SIG-M5 (cell line): ENCODE data around the gene SCFD2.

Source experiments
- DNase-seq: peaks from one replicate; lab custom pipeline; 2025; lab: John Stamatoyannopoulos, UW

The SCFD2 gene

DNA sequence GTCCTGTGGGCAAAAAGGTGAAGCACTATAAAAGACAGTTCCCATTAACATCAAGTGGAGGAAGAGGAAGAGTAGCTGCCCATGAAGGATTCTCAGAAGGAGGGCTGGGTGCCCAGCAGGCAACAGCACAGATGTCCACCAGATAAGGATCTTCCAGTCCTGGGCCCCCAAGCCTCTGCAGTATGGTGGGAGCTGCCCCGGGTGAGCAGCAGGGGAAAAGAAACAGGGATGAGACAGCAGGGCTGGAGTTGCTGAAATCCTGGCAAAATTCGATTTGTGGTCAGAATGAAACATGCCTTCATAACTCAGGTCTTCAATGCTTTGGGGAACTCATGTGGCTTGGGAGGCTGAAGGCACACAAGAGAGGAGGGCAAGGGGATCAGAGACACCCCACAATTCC lies 409.2 kb downstream of the SCFD2 start:
- DNase-seq: no peak

DNA sequence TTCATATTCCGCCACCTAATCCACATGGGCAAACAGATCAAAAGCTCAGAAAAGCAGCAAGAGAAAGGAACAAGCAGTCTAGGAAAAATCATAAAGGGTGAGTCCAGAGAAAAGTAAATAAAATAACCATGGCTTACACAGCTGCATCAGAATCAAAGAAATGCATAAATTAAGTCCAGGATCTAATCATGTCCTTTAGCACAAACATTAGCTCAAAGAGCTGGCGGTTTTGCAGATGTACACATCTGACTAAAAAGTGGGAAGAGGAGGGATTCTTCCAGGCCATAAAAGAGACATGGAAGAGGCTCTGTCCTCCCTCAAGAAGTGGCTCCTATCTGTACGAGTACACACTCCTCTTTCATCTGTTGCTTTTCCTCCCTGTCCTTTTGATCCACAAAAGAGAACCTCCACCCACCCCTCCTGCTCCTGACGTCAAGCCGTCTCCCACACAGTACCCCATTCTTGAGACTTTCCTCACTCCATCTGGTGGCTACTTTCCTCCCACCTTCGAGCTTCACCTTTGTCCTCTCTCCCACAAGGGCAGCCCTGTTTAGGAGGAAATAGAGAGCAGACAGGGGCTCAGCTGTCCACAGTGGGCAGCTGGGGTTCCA lies 411.2 kb downstream of the SCFD2 start:
- no peak for DNase-seq

DNA sequence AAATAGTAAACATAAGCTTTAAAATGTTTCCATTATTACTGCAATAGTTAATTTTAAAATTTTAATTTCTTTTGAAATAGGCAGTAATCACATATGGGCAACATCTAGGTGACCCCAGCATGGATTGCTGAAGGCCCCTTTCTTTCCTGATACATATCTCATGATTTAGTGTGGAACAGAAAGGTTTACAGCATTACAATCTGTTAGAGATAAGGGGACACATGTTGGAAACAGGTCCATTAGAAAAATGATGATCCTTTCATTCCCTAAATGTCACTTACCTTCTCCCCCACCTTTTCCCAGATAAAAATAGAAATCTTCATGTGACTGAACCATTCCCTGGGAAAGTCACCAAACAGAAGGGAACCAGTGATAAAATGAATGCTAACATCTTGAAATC lies 413.3 kb downstream of the SCFD2 start:
- DNase-seq: no peak

DNA sequence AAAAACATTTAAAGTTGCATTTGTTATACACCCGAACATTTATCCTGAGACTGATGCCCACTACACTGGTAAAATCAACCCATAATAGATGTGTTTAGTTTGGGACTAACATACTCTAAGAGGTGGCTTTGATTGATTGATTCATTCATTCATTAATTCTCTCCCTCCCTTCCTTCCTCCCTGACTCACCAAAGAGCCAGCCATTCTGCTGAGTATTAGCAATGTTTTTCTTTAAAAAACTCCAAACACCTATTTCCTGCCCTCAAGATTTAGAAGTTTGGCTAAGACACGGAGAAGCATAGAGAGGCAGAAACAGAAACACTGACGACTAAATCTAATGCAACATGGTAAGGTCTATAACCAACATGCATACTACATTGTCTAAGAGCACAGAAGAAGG lies 414.8 kb downstream of the SCFD2 start:
- no peak for DNase-seq

DNA sequence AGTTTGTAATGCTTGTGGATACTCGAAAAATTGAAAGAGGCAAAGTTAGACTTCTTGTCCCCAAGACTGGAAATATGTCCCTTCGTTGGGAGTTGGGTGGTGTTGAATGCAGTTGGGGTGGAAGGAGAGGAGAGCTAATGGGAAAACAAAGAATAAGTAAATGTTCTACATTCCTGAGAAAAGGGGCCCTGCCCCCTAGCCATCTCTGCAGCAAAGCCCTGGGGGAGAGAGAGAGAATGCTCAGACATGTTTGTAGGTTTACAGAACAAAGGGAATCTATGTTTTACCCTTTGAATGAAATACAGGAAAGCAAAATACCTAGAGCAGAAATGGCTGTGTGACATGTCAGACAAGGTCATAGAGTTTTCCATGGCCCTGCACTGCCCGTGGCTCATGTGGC lies 415.6 kb downstream of the SCFD2 start:
- no peak for DNase-seq

DNA sequence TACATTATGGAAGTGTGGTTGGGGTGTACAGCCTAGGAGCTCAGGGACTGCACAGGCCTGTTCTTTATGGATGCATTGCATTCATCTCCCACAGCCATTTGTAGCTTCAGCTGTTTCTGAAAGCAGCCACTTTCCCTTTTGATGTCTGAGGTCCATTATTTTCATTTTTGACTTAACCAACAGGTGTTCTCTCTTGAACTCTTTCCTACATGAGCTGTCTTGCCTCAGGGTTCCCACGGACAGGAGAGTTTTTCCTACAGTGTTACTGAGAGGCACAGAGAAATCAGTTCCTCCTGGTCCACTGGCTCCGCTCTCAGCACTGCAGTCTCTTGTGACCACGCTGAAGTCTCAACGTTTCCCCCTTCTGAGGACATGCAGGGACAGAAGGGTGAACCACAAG lies 416.5 kb downstream of the SCFD2 start:
- DNase-seq: no peak

DNA sequence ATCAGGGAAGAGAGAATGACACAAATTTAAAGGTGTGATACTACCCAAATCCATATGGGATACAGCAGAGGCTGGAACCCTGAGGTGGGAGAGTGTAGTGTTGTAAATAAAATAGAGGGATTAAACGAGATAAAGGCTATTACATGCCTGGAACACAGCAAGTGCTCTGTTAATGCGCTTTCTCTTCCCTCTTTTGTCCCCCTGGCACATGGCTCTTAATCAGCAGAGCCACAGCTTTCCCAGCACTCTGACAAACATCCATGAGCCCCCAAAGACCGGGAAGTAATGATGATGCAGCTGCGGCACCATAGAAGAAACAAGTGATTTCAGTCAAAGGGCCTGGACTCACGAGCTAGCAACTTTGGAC lies 417.8 kb downstream of the SCFD2 start:
- no peak for DNase-seq

DNA sequence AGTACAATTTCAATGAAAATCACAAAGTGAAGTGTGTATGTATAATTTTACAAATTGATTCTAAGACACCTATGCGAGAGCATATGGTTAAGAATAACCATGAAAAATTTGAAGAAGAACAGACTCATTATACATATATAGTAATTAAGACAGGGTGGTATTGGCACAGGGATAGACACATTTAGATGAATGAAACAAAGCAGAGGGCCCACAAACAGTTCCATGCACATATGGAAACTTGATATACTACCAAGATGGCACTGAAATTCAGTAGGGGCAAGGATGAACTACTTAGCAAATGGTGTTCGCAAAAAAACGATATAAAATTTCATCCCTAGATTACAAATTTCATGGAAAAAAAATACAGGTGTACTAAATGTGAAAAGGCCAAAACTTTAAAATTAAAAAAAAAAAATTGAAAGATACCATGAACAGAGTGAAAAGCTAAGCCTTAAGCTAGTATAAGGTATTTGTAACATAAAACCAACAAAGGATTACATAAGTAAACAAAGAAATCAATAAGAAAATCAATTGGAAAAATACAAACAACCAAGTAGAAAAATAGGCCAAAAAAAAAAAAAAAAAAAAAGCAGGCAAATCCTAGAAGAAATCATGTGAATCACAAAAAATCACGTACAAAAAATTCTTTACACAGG lies 418.3 kb downstream of the SCFD2 start:
- no peak for DNase-seq

DNA sequence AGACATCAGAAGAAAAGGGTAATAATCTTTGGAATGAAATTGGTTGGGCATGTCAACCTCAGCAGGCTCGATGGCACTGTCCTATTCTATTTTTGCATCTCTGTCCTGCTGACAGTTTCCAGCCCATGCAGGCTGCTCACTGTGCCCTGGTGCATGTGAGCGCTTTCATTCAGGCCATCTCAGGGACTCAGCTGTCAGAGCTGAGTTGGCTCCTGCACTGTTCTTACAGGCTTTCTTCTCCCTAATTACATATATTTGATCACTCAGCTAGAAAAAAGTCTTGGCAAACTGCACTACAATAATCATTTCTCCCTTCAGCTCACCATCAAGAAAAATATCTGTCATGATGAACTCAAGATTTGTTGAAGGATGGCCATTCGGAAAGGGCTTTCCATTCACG lies 419.0 kb downstream of the SCFD2 start:
- no peak for DNase-seq

DNA sequence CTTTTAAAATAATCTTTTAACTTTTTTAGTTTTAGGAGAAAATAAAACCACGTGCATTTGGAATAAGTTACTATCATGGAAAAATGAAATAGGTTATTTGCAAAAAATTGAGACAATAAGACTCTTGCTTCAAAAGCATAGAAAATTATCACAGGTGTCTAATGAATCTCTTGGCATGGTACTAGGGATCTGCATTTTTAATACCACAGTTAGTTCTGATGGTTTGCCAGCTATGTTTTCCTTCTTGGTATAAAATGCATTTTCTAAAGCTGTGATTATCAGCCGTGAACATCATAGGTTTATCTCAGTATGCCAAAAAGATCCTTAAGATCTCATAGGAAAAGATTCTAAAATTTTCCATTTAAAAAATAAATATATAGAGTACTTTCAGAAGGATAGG lies 419.9 kb downstream of the SCFD2 start:
- DNase-seq: no peak

DNA sequence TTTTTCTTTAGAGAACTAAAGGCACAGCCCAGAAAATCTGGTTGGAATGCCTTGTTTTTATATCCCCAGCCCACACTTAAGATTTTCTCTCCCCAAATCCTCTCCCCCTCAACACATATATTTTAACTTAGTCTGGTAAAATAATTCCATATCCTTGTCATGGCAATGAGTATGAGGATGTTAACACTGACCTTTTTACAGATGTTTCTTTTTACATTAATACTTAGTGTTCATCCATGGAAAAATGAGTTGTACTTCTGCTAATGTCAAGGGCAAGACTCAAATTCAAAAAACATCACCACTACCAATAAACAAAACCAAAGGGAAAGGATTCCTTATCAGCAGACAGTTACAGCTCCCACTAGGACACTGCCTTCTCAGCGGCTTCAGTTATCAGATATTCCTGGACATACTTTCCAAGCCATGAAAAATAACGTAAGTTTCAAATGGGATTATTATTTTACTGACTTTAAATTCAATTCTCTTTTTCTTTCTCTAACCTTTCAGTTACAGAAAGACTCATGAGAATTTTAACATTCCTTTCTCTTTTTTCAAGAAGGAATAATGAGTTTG lies 420.4 kb downstream of the SCFD2 start:
- DNase-seq: no peak

DNA sequence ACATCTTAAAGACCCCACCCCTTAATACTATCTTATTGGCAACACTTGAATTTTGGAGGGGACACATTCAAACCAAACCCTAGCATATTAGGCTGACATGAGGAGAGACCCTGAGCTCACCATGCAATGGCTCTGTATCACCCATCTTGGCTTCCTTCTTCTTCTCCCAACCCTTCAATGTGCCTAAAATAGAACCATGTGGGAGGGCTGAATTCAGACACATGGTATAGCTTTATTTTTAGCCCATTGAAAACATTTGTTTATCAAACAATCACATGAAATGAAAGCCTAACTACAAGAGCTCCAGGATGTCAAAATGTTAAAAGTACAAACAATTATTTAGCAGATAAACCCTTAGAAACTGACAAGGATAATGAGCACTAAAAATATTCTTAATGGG lies 422.2 kb downstream of the SCFD2 start:
- no peak for DNase-seq

DNA sequence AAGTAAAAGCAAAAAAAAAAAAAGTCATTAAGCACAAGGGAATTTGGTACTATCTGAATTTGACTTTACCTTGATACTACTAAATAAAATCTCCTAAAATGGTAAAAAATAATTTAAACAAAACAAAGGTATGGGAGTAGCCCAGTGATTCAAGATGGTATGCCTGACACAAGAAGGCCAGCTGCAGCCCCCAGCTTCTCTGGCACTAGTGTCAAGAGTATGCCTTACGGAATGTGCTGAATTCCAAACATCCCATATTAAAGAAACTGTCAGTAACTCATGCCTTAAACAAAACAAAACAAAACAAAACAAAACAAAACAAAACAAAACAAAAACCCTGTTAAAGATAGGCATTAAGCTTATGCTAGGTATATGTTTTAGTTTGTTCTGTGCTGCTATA lies 422.9 kb downstream of the SCFD2 start:
- DNase-seq: no peak

DNA sequence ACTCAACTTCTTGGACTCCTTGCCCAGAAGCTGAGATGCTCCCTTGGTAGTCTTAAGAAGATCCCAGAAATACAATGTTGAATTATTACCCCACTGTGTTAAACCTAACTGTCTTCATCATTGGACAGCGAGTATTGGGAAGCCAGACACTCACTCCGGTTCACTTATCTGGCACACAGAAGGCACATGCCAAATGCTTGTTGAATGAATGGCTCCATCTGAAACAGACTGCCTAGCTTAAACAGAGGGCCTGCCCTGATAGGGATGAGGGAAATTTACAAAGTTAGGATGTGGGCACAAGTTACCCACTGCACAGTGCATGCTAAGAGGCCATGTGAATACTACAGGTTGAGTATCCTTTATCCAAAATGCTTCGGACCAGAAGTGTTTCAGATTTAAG lies 424.4 kb downstream of the SCFD2 start:
- DNase-seq: no peak

DNA sequence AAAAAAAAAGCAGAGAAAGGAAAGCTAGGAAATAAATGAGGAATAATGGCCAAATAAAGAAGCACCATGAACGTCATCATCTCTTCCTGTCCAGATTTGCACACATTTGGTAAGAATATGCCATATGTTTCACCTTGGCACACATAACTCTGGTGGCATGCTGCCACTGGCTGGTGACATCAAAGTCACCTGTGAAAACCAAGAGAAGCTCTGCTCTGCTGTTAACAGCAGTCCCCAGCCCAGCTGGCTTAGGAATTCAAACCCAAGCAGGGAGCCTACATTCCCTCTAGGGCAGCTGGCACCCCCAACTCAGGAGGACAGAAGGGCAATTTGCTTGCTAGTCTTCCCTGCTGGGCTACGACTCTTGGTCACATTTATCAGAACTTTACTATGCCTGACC lies 426.1 kb downstream of the SCFD2 start:
- DNase-seq: no peak

DNA sequence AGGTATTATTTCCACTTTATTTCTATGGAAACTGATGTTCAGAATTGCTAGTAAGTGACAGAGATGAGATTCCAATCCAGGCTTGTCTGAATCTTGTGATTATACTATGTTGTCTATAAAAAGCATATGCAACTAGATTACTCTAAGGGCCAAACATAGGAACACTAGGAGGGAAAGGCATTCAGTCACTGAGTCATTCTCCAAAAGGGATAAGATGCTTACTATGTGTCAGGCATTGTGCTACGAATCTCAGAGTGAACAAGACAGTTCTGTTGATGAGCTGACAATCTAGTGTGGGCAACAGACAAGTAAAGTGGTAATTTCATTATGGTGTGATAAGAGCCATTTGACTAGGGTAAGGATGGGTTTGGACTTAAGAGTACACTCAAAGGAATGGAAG lies 426.5 kb downstream of the SCFD2 start:
- DNase-seq: no peak

DNA sequence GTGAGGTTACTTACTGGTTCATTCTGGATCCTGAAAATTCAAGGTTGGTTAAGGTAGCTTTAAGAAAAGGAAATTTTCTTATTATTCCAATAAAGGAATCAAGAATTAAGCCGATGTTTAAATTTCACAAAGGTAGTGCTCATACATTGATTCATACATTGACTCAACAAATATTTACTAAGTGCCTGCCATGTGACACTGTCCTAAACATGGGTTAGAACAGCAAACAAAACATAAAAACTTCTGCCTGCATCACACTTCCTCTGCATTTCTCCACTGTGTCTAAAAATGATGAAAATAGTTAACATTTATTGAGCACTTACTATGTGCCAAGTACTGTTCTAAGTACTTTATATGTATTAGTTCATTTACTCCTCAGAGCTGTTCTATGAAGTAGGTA lies 428.0 kb downstream of the SCFD2 start:
- DNase-seq: no peak

DNA sequence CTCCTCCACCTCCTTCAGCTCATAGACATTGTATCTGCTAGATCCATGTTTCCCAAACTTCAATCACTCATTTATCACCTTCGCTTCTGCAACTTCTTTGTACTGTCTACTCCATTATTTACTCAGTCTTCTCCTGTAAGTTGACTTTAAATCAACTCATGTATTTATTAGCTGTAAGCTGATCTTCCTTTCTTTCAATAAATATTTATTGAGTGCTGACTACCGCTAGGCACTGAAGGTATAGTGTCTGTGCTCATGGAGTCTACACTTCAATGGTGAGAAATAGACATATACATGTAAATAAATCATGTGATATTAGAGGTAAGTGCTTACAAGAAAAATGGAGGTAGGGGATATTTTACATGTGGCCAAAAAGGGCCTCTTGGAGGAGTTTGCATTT lies 429.1 kb downstream of the SCFD2 start:
- no peak for DNase-seq

DNA sequence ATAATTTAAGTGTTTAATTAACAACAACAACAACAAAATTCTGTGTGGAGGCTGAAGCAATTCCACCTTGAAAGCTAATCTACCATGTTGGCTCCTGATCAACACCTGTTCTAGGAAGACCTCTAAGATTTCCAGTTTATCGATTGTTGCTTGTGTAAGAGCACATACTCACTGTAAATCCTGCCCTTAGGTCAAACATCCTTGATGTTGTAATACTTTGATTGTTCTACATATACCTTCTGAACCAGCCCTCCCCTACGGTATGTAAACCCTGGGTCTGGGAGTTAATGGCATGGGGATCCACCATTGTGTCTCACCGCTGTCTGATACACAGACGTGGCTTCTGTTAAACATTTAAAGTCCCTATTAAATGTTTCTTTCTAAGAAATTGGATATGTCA lies 430.5 kb downstream of the SCFD2 start:
- DNase-seq: no peak

DNA sequence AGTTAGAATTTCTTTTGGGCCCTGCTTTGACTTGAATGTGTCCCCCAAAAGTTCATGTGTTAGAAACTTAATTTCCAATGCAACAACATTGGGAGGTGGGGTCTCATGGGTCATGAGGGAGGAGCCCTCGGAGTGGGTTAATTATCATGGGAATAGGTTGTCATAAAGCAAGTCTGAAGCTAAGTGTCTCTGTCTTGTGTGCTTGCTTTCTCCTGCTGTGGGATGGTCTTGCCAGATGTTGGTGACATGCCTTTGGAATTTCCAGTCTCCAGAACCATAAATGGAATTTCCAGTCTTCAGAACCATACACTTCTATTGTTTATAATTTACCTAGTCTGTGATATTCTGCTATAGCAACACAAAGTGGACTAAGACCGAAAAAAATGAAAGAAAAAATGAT lies 432.1 kb downstream of the SCFD2 start:
- DNase-seq: no peak

DNA sequence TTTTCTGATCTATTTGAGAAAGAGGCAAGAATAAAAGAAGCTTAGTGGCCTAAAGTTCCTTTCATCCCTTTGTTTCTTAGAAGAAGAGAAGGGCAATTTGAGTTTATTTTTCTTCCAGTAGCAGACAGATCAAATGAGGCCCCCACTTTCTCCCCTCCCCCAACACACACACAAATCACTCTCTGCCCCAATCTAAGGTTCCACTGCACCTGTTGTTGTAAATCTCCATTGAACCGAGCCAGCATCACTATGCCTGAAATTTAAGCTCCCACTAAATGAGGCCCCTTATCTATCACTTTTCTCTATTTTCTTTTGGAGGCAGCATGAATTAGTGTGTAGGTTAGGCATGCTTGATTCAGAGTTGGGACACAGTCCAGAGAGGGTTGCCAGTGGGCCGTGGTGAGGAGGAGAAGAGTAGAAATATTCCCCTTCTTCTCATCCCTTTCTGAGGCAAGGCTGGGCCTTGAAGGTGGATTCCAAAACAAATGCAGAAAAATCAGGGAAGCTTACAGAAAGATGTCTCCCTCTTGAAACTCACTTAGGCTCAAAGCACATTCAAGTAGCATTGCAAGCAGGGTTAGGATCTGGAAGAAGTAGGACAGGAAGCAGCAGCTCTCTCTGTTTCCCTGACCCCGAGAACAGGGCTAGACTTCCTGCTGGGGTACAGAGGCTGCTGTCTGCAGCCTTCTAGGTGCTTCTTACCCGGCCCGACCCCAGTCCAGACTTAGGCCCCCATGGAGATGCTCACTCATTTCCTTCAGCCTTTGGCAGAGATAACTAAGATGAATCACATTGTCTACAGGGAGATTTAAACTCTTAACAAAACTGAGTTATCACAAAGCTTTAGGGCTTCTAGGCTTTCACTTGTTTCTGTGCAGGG lies 433.0 kb downstream of the SCFD2 start:
- no peak for DNase-seq

DNA sequence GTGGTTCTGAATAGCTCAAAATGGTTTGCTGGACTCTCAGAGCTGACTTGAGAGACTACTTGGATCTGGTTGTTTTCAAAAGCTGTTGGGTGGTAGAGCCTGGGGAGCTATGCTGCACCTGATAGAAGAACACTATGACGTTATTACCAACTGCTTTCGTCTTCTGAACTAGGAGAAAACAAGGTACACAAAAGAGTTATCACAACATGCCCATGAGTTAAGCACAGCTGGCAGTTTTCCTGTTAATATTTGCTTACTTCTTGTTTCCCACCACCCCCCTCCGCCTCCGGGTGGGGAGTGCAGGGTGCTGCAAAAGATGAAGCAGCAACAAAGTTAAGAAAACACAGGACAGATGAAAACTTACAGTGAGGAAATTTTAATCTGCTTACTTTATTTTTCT lies 434.6 kb downstream of the SCFD2 start:
- DNase-seq: no peak
